NCI-H1436 treated with DMSO at 0.1 percent for 48 hours (cell line): ENCODE results near the gene MBD1.
A peak's percentile ranks its signal among the peaks of the same experiment; 100 is the strongest.
"Not testable (repeated sequence)": the region's sequence is repeated elsewhere in the genome, so short reads cannot be mapped to it uniquely, and the experiment has no call there.

Experiments used
- DNase-seq: peaks from one replicate; lab custom pipeline; 2025; lab: John Stamatoyannopoulos, UW

Gene MBD1, protein sequence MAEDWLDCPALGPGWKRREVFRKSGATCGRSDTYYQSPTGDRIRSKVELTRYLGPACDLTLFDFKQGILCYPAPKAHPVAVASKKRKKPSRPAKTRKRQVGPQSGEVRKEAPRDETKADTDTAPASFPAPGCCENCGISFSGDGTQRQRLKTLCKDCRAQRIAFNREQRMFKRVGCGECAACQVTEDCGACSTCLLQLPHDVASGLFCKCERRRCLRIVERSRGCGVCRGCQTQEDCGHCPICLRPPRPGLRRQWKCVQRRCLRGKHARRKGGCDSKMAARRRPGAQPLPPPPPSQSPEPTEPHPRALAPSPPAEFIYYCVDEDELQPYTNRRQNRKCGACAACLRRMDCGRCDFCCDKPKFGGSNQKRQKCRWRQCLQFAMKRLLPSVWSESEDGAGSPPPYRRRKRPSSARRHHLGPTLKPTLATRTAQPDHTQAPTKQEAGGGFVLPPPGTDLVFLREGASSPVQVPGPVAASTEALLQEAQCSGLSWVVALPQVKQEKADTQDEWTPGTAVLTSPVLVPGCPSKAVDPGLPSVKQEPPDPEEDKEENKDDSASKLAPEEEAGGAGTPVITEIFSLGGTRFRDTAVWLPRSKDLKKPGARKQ

DNA sequence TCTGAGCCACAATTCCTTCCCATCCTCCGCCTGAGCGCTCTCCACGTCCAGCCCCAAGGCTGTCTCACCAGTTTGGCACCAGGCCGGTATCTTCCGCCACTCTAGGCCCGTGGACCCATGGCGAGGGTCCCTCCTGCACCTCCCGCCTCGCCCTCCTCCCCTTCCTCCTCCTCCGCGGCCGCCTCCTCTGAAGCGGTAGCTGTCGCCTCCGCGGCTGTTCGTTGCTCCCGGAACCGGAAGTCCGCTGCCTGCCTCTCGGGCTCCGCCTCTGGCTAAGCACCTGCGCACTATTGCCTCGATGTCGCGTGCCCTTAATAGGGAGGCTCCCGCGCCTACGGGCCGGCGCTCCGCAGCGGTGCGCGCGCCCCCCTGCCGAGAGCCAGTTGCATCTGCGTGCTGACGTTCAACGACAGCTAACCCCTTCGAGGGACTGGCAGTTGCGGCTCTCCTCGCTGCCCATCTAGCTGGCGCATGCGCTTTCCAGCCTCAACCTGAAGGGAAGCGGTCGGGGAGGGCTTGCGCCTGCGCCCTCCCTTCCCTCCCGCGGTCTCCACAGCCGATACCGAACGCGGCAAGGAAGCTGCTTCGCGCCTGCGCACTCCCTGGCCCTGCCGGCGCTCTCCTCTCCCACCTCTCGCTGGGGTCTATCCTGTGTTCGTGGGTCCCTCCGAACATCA is at the start of gene MBD1:
Gene MBD1 (minus strand): TSS at position 229 of the 677 bp plus-strand sequence. CDS start 1,531 bp downstream, outside the sequence.
- peak; percentile 86 for DNase-seq

- DNase-seq = no peak
Measured at GRCh38 chr18:50330176-50330575, 48.9 kb upstream of the MBD1 start.

DNA sequence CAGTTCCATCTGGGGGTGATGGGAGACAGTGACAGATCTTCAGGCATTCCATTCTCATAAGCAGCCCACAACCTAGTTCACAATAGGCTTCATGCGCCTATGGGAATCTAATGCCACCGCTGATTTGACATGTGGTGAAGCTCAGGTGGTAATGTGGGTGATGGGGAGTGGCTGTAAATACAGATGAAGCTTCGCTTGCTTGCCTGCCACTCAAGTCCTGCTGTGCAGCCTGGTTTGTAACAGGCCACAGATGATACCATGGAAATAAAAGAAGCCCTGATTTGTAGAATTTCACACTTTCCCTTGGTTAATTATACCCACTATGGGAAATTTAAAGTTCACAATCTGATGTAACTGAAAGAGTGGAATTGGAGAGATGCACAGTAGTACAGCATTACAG is 46.7 kb upstream of the MBD1 start:
- DNase-seq = no peak

DNA sequence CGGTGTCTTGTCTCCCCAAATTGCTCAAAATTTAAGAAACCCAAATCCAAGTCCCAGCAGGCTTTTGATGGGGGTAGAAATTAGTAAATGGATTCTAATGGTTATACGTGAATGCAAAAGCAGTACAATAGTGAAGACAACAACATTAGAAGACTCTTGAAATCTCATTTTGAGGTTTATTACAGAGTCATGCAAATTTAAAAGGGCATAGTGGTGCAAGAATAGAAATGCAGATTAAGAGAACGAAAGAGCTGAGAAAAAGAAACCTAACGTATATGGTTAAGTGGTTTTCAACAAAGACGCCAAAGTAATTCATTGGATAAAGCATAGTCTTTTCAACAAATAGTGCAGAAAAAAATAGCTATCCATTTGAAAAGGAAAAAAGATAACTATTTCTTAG is 39.4 kb upstream of the MBD1 start:
- no peak for DNase-seq

GRCh38 chr18:50315100-50315871 is 34.0 kb upstream of the MBD1 start:
- no peak for DNase-seq

DNA sequence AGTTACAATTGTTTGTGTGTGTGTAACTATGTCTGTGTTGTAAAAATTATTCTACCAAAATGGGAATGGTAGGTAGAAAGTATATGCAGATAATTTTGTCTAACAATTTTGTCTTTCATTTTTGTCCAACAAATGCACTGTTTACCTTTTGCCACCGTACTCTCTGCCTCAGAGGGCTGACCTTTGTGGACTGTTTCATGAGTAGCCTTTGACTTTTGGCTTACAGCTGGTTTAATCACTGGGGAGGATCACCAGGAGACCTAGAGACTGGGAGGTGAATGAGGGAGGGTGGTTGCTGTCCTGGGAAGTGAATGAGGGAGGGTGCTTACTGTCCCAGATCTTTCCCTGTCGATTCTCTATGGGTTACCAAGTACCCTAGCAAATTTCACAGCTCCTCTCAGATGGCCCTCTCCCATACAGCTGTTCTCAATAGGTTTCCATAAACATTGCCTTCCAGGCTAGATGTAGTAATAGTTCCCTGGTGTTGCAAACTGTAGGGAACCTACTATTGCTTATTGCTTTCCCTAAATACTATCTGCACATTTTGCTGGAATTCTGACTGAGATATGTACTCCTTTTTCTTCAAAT is 32.6 kb upstream of the MBD1 start:
- no peak for DNase-seq

DNA sequence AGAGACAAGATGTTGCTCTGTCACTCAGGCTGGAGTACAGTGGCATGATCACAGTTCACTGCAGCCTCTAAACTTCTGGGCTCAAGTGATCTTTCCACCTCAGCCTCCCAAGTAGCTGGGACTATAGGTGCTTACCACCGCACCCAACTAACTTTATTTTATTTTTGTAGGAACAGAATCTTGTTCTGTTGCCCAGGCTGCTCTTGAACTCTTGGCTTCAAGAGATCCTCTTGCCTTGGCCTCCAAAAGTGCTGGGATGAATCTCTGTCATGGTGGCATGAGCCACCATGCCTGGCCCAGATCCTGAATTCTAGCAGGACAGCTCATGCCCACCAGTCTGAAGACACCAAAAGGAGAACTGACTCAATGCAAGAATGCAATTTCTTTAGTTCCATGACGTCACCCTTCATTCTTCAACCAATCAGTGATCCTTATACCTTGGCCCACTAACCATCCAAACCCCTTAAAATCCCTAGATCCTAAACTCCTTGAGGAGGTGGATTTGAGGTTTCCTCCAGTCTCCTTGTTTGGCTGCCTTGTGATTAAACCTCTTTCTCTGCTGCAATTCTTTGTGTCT is 31.8 kb upstream of the MBD1 start:
- no peak for DNase-seq

GRCh38 chr18:50312296-50313030 is 31.1 kb upstream of the MBD1 start:
- DNase-seq = no peak

DNA sequence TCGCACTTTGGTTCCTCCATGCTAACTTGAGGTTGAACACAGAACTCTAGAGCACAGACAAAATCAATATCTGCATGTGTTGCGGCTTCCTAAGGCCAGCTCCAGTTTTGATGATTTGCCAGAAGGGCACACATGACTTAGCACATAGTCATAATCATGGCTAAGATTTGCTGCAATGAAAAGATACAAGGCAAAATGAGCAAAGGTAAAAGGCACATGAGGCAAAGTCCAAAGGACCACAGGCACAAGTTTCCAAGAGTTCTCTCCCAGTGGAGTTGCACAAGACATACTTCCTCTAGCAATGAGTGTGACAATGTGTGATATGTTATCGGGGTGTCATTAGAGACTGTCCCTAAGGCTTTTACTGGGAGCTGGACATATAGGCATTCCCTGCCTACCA is 30.3 kb upstream of the MBD1 start:
- no peak for DNase-seq

- DNase-seq = no peak
Measured at GRCh38 chr18:50310080-50310479, 28.8 kb upstream of the MBD1 start.

DNA sequence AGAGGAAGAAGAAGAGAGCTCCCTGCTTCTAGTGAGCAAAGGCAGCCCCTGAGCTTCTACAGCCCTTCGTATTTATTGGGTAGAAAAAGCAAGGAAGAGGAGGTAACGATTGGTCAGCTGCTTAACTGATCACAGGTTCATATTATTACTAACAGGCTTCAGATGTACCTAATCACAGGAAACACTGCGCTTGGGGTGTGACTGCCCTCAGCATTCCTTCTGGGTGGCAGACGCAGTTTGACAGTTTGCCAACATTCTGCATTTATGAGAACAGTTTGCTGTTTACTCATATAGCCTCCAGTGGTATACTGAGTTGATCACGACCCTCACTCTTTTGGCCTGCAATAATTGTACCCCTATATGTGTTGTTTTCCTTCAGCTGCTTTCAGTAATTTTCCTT is 27.5 kb upstream of the MBD1 start:
- not testable (repeated sequence) for DNase-seq

GRCh38 chr18:50307738-50308470 is 26.6 kb upstream of the MBD1 start:
- peak; percentile 48 for DNase-seq

DNA sequence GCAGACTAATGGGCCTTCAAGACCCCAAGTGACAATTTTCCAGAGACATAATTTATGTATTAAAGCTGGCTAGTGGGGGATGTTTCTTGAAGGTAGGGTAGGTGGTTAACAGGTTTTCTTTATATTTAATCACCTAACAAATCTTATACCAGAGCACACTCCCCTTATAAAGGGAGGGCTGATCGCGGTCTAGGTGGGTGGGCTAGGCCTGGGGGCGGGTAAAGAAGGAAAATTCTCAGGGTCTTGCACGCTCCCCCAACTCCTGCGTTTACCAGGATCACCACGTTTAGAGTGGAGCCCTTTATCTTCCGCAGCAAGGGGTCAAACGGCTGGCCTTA is 26.0 kb upstream of the MBD1 start:
- no peak for DNase-seq

DNA sequence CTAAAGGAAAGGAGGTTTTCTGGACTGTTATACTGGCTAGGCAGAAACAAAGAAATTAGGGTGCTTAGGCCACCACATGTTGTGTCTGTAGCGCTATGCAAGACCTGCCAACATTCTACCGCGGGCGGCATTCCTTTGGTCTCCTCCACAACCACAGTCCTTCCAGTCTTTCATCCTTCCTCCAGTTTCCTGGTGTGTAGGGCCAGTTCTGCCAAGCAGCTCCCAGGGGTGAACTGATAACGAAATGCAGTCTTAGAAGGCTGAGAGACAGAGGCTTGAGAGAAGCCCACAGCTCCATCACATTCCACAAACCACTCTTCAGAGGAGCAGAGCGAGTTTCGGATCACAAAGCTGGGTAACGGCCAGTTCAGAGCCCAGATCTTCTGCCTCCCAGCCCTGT is 25.6 kb upstream of the MBD1 start:
- DNase-seq = no peak

DNA sequence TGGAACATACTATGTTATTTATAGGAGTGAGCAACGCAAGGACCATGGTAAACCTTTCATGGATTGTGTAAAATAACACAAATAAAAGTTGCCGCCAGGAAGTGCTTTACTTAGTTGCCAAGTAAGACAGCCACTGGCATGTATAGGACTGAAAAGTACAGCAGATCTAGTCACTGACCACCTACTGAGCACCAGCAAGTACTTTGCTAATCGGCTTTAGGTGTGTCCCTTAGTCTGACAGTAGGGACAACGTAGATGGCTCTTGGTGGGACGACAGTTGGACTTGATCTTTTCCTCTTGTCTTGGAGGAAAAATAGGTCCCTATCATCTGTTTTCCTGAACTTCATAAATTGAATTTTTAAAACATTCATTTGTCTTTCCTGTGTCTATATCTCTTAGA is 19.8 kb upstream of the MBD1 start:
- DNase-seq = no peak

- no peak for DNase-seq
Measured at GRCh38 chr18:50299626-50300388, 18.5 kb upstream of the MBD1 start.

DNA sequence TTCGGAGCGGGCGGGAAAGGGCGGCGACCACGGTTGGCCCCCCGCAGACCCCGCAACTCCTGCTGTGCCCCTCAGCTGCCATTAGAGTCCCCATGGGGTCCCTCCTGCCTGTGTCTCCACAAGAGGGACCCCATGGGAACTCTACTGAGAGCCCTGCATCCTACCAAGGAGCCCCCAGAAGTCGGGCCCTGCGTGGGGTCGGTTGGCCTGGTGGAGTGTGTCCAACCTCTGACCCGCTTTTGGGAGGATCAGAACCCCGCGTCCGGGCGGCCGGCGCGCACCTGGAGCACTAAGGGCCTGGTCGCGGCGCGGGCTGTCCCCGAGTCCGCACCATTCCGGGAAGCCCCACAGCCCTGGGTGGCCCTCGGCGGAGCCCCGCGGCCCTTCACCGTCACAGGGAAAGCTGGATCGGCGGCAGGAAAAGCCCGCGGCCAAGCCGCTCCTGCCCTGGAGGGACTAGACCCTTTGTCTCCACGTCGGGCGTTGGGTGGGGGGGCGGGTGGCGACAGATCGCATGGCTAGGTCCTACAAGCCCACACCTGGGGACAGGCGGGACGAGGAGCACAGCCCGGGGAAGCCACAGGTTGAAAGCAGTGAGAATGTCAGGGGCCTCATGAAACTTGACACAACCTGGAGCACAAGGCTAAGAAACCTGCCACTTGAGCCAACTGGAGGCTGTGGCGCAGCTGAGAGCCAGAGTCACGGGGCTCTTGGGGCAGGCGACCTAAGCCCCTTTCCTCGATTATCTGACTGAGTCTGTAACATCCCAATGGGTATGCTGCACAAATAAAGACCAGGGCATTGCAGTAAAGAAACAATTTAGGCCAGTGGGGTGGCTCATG is 17.3 kb upstream of the MBD1 start:
- no peak for DNase-seq

DNA sequence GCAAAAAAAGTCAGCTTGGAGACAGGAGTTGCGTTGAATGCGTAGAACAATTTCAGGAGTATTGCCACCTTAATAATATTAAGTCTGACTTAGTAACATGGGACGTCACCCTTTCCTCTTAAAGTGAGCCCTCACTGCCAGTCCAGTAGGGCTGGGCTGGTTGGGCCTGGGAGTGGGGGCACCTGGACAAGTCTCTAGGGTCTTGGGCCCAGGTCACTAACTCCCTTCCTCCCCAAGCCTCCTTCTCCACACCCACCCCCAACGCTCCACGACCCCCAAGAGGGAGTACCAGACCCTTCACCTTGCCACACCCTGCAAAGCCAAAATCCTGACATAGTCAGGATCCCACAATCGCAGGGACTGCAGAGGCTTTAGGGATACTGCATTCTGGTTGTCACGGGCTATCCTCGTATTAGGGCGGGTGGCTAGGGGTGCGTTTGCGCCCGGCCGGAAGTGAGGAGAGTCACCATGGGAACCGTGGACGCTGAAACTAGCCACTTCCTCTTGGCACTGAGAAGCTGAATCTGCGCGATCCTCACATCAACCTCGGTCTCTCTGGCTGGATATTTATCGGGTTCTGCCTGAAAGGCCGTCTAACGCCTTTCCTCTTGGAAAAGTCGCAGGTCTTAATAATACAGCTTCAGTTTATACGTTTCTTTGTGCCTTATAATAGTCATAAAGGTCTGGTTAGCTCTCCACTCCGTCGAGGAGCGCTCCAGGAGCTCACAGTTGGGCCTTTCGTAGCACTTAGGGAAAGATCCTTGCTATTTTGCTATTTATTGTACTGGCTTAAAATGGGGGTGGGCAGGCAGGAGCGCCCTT is 16.5 kb upstream of the MBD1 start:
- DNase-seq = no peak
